Panc1 (cell line): ENCODE measurements around the gene BTBD9. TPM values are rescaled to one million over a fixed set of nuclear protein-coding genes. Genes with fewer than 3 reads are reported as not detected.

Source experiments
- ATAC-seq: fragments of 200-7000 bp; cut with Tn5 transposase; 2 replicates; pipeline ENCODE4 v1.9.1; 2020; ENCODE audit warnings: mild to moderate bottlenecking, moderate library complexity
- BruUV-seq: library from RNA; stranded (reverse); fragments of 400-500 nt; replicated peaks from 2 replicates; lab custom pipeline; 2021; lab: Mats Ljungman, UMichigan
- CTCF ChIA-PET: fragments of 300-600 bp; sonication (Branson Sonifier 250); formaldehyde crosslinking; loops from one replicate; lab custom pipeline; 2022; ENCODE audit warnings: antibody characterized with exemption; lab: Charles Lee
- POLR2A ChIA-PET: fragments of 300-600 bp; sonication (Branson Sonifier 250); formaldehyde crosslinking; loops from one replicate; lab custom pipeline; 2022; ENCODE audit warnings: antibody characterized with exemption; lab: Charles Lee
- DNase-seq: peaks from one replicate; pipeline ENCODE4 v3.0.0-alpha.2; 2010; ENCODE audit warnings: low read depth, low spot score
- H3K27ac ChIP-seq: 2 replicates; pipeline ENCODE4 v1.5.1; 2011; ENCODE audit warnings: mild to moderate bottlenecking, low read length, inconsistent platforms
- H3K27me3 ChIP-seq: fragments of 200-500 bp; sonication (Bioruptor generic); 2 replicates; pipeline ENCODE4 v1.6.0; 2014; ENCODE audit warnings: low read length, inconsistent platforms; ENCODE audit not compliant: control insufficient read depth, insufficient read depth
- H3K36me3 ChIP-seq: fragments of 200-500 bp; sonication (Bioruptor generic); 2 replicates; pipeline ENCODE4 v1.5.1; 2014; ENCODE audit warnings: inconsistent platforms, mild to moderate bottlenecking, low read length, moderate library complexity; ENCODE audit not compliant: control insufficient read depth, insufficient read depth
- H3K4me1 ChIP-seq: 2 replicates; pipeline ENCODE4 v1.5.1; 2011; ENCODE audit warnings: inconsistent platforms, mild to moderate bottlenecking, low read length, moderate library complexity; ENCODE audit not compliant: control insufficient read depth, insufficient read depth
- H3K4me3 ChIP-seq, 2 experiments: 2 replicates each; pipeline ENCODE4 v1.5.1; 2011 to 2012; ENCODE audit warnings: low read depth in 2 of 2, low read length in 2 of 2, mild to moderate bottlenecking in 2 of 2, inconsistent platforms in 1 of 2, moderate library complexity in 1 of 2
- H3K9me3 ChIP-seq: fragments of 200-500 bp; sonication (Bioruptor generic); 2 replicates; pipeline ENCODE4 v1.5.1; 2014; ENCODE audit warnings: low read depth, mild to moderate bottlenecking, inconsistent platforms, low read length, moderate library complexity; ENCODE audit not compliant: control insufficient read depth, insufficient read depth
- POLR2AphosphoS5 ChIP-seq: IDR thresholded peaks from 2 replicates; pipeline ENCODE4 v1.6.1; 2012; ENCODE audit warnings: mild to moderate bottlenecking, low read depth, low read length, moderate library complexity
- SIN3A ChIP-seq: IDR thresholded peaks from 2 replicates; pipeline ENCODE4 v1.6.1; 2012; ENCODE audit warnings: low read depth, mild to moderate bottlenecking, low read length, moderate library complexity, borderline replicate concordance; ENCODE audit not compliant: insufficient read depth
- TCF7L2 ChIP-seq: IDR thresholded peaks from 2 replicates; pipeline ENCODE4 v1.6.1; 2011; ENCODE audit warnings: mild to moderate bottlenecking, low read depth, low read length, inconsistent platforms
- in situ Hi-C: cut with HindIII; loops from 2 replicates; pipeline ENCODE4 v1.10.0; 2016; ENCODE audit warnings: low sequenced_read_pairs, low pct_unique_long_range_greater_than_20kb
- intact Hi-C: fragments of 100-400 bp; cut with micrococcal nuclease; formaldehyde crosslinking; loops from one replicate; pipeline ENCODE4 v1.10.0; 2022; ENCODE audit not compliant: unreplicated experiment
- total RNA-seq: library from RNA; stranded (reverse); gene quantifications from one replicate; pipeline ENCODE4 v1.2.1, GENCODE V29; 2021; ENCODE audit not compliant: unreplicated experiment
- TF ChIP-seq, protein P1 (sequence below), 2 experiments: IDR thresholded peaks; 2 replicates each; pipeline ENCODE4 v1.6.1; 2011 to 2012; ENCODE audit warnings: low read depth in 2 of 2, control low read depth in 1 of 2, low read length in 1 of 2, mild to moderate bottlenecking in 1 of 2, moderate library complexity in 1 of 2; ENCODE audit not compliant: insufficient read depth in 1 of 2
- TF ChIP-seq, protein P2 (sequence below): fragments of 450-650 bp; IDR thresholded peaks from 2 replicates; pipeline ENCODE4 v1.5.1; 2017; ENCODE audit warnings: mild to moderate bottlenecking

Gene BTBD9
- total RNA-seq, 1 experiment from 2014 or later, result 12.8 TPM

GRCh38 chr6:38514399-38514798 is 125.3 kb downstream of the BTBD9 start:
- intact Hi-C loops (no loop called here), in situ Hi-C loops (no loop called here)
- Histone ChIP-seq H3K36me3 (no peaks in the 10 kb centered on the region), H3K9me3 (no peaks in the 10 kb centered on the region), H3K4me1 (no peaks in the 10 kb centered on the region), H3K27ac (no peak overlapping the region), H3K4me3 (no peak overlapping the region), H3K27me3 (no peaks in the 10 kb centered on the region)
- BruUV-seq, result no TSS peak
- DNase-seq, result no peak
- CTCF ChIA-PET, result interaction anchor here (0.6 kb wide), 1 partner anchor 121 kb away, joined by 4 read pairs; no protein-coding TSS in a partner anchor
- POLR2A ChIA-PET, result no interaction called here
- TF ChIP-seq, protein P1, sequence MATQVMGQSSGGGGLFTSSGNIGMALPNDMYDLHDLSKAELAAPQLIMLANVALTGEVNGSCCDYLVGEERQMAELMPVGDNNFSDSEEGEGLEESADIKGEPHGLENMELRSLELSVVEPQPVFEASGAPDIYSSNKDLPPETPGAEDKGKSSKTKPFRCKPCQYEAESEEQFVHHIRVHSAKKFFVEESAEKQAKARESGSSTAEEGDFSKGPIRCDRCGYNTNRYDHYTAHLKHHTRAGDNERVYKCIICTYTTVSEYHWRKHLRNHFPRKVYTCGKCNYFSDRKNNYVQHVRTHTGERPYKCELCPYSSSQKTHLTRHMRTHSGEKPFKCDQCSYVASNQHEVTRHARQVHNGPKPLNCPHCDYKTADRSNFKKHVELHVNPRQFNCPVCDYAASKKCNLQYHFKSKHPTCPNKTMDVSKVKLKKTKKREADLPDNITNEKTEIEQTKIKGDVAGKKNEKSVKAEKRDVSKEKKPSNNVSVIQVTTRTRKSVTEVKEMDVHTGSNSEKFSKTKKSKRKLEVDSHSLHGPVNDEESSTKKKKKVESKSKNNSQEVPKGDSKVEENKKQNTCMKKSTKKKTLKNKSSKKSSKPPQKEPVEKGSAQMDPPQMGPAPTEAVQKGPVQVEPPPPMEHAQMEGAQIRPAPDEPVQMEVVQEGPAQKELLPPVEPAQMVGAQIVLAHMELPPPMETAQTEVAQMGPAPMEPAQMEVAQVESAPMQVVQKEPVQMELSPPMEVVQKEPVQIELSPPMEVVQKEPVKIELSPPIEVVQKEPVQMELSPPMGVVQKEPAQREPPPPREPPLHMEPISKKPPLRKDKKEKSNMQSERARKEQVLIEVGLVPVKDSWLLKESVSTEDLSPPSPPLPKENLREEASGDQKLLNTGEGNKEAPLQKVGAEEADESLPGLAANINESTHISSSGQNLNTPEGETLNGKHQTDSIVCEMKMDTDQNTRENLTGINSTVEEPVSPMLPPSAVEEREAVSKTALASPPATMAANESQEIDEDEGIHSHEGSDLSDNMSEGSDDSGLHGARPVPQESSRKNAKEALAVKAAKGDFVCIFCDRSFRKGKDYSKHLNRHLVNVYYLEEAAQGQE (IDR thresholded peaks at IDR 0.05; ENCODE audit: insufficient read depth in 1 of 2, low read depth in 2 of 2, low read length in 1 of 2), result no peak
- TF ChIP-seq, protein P2, sequence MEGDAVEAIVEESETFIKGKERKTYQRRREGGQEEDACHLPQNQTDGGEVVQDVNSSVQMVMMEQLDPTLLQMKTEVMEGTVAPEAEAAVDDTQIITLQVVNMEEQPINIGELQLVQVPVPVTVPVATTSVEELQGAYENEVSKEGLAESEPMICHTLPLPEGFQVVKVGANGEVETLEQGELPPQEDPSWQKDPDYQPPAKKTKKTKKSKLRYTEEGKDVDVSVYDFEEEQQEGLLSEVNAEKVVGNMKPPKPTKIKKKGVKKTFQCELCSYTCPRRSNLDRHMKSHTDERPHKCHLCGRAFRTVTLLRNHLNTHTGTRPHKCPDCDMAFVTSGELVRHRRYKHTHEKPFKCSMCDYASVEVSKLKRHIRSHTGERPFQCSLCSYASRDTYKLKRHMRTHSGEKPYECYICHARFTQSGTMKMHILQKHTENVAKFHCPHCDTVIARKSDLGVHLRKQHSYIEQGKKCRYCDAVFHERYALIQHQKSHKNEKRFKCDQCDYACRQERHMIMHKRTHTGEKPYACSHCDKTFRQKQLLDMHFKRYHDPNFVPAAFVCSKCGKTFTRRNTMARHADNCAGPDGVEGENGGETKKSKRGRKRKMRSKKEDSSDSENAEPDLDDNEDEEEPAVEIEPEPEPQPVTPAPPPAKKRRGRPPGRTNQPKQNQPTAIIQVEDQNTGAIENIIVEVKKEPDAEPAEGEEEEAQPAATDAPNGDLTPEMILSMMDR, result no peak
- no peak for TF ChIP-seq SIN3A
- no peak for ATAC-seq

GRCh38 chr6:38512211-38512610 is 127.5 kb downstream of the BTBD9 start:
- ATAC-seq (no peak), DNase-seq (no peak)
- ChIA-PET POLR2A (interaction anchor here (0.6 kb wide), 1 partner anchor 359 kb away, joined by 14 read pairs; no protein-coding TSS in a partner anchor), CTCF (no interaction called here)
- Histone ChIP-seq H3K27me3 (no peaks in the 10 kb centered on the region), H3K4me1 (no peaks in the 10 kb centered on the region), H3K36me3 (no peaks in the 10 kb centered on the region), H3K27ac (no peak overlapping the region), H3K4me3 (no peak overlapping the region), H3K9me3 (no peaks in the 10 kb centered on the region)
- TF ChIP-seq SIN3A, result no peak
- TF ChIP-seq, protein P2, result no peak
- no peak for TF ChIP-seq TCF7L2
- no peak for TF ChIP-seq POLR2AphosphoS5
- TF ChIP-seq, protein P1 (IDR thresholded peaks at IDR 0.05; ENCODE audit: insufficient read depth in 1 of 2, low read depth in 2 of 2, low read length in 1 of 2), result no peak
- no TSS peak for BruUV-seq
- in situ Hi-C loops (no loop called here), intact Hi-C loops (no loop called here)
